Measurements from ENCODE around the gene LHX8. TPM values are rescaled to one million over a fixed set of nuclear protein-coding genes. Genes with fewer than 3 reads are reported as not detected.

Gene LHX8
- total RNA-seq, 1 donor from 2014 or later = not detected

GRCh38 chr1:75198761-75199160 lies 64.6 kb downstream of the LHX8 start:
- intact Hi-C loops (cut with DNase I) = no loop called here
- DNase-seq (ENCODE audit: low spot score) = no peak

- intact Hi-C loops (cut with DNase I) = loop anchor here (2.0 kb wide), 1 partner anchor 430 kb away; no protein-coding TSS in a partner anchor
Observed at GRCh38 chr1:75202751-75203150, 68.6 kb downstream of the LHX8 start.

GRCh38 chr1:75203415-75204277 lies 69.5 kb downstream of the LHX8 start:
- intact Hi-C loops (cut with DNase I) = loop anchor here (2.0 kb wide), 1 partner anchor 431 kb away; no protein-coding TSS in a partner anchor
- DNase-seq (ENCODE audit: low spot score) = no peak

More at GRCh38 chr1:75202751-75203150, 68.6 kb downstream of the LHX8 start:
- no peak for DNase-seq (ENCODE audit: low spot score)

- no peak for DNase-seq (ENCODE audit: low spot score)
Observed at GRCh38 chr1:75208862-75209261, 74.7 kb downstream of the LHX8 start.

More at GRCh38 chr1:75208862-75209261, 74.7 kb downstream of the LHX8 start:
- intact Hi-C loops (cut with DNase I) = no loop called here
